Measurements from ENCODE around the gene INAFM1.

The INAFM1 gene

DNA sequence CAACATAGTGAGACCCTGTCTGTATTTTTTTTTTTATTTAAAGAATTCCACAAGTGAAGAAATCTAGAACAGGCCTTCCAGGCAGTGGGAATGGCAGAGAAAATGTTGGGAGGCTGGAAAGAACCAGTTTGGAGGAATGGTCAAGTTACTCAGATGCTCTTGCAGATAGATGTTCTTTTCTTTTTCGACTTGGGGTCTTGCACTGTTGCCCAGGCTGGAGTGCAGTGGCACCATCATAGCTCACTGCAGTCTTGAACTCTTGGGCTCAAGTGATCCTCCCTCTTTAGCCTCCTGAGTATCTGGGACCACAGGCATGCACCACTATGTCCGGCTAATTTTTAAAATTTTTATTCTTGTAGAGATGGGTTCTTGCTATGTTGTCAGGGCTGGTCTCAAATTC is 35.6 kb downstream of the INAFM1 start:
- DNase-seq (ENCODE audit: low read depth) = no peak

DNA sequence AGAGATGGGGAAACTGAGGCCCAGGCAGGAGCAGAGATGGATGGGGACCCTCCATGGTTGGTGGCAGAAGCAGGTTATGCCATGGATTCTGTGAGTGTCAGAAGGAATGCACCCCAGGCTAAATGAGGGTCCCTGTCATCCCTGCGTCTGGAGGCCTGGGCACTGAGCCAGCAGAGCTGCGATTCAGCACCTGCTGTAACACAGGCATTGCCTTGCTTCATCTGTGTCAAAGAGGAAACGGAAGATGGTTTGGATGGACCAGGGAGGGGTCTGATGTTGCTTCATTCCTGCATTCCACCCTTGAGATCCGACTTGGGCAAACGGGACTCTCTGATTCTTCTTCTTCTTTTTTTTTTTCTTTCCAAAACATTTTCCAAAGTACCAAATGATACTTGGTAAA is 36.1 kb downstream of the INAFM1 start:
- no peak for DNase-seq (ENCODE audit: low read depth)

DNA sequence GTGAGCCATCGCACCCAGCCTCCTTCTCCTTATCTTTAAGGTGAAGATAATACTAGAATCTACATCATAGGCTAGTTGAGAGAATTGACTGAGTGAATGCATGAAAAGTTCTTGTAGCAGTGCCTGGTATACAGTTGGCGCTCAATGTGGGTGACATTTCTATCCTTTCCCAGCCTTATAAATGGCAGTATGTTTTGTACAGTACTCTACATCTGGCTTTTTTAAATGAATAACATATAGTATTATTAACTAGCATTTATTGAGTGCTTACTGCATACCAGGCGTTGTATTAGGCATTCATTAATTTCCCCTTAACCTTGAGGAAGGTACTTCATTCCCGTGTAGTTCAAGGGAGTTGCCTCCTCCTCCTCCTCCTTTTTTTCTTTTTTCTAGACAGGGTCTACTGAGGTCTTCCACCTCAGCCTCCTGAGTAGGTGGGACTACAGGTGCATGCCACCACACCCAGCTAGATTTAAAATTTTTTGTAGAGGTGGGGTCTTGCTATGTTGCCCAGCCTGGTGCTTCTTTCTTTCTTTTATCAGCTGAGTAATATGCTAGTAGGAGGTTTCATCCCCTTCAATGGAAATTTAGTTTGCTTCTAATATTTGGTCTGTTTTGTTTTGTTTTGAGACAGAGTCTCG is 37.8 kb downstream of the INAFM1 start:
- DNase-seq (ENCODE audit: low read depth) = no peak

DNA sequence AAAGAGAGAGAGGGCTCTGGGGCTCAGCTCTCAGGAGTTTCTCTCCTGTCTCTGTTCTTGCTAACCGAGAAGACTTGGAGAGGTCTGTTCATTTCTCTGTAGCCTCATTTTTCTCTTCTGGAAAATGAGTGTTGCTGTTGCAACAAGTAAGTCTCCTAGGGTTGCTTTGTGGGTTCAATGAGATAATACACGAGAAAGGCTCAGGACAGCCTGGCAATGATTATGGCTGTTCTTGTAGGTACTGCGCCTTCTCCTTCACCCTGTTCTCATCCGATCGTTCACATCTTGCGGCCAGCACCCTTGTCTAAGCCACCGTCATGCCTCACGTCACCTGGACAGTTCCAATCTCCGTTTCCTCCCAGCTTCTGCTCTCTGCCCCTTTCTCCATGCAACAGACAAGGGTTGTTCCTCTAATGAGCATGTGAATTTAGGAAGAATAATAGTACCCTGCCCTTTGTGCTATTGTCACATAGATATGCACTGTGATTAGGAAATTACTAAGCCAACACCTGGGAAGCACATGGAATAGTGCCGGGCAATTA is 39.1 kb downstream of the INAFM1 start:
- DNase-seq (ENCODE audit: low read depth) = no peak

DNA sequence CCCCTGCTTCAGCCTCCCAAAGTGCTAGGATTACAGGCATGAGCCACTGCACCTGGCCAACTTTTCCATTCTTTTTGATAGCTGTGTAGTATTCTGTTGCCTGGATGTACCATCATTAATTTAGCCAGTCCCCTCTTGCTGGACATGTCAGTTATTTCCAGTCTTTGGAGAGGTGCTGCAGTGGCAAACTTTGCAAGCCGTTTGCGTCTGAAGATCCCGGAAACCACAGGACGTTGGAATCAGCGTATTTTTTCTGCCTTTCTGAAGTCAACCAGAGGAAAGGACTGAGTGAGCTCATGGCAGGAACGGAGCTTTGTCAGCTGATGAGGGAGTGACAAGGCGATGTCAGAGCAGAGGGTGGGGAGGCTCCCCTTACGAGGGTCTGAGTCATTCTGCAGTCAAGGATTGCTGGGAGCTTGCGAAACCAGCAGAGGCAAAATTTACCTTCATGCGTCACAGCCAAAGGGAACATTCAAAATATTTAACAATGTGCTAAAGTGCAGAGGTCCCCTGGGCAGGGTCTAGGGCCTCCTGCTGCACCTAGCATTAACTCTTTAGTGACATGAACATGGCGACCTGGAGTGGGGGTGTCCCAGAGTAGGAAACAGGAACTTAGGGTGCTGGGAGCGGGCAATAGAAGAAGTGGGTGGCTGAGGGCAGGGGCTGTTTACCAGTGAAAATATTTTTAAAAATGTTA is 40.6 kb downstream of the INAFM1 start:
- DNase-seq (ENCODE audit: low read depth) = no peak

DNA sequence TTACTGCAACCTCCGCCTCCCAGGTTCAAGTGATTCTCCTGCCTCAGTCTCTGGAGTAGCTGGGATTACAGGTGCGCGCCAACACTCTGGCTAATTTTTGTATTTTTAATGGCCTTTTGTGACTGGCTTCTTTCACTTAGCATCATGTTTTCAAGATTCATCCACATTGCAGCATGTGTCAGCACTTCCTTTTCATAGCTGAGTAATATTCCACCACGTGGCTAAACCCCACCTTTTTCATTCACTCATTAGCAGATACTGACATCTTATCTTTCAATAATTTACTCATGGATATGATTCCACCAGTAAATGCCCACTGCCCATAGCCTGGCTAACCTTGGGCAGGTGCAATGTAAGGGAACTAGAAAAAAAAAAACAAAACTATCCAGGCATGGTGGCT is 41.8 kb downstream of the INAFM1 start:
- DNase-seq (ENCODE audit: low read depth) = no peak

DNA sequence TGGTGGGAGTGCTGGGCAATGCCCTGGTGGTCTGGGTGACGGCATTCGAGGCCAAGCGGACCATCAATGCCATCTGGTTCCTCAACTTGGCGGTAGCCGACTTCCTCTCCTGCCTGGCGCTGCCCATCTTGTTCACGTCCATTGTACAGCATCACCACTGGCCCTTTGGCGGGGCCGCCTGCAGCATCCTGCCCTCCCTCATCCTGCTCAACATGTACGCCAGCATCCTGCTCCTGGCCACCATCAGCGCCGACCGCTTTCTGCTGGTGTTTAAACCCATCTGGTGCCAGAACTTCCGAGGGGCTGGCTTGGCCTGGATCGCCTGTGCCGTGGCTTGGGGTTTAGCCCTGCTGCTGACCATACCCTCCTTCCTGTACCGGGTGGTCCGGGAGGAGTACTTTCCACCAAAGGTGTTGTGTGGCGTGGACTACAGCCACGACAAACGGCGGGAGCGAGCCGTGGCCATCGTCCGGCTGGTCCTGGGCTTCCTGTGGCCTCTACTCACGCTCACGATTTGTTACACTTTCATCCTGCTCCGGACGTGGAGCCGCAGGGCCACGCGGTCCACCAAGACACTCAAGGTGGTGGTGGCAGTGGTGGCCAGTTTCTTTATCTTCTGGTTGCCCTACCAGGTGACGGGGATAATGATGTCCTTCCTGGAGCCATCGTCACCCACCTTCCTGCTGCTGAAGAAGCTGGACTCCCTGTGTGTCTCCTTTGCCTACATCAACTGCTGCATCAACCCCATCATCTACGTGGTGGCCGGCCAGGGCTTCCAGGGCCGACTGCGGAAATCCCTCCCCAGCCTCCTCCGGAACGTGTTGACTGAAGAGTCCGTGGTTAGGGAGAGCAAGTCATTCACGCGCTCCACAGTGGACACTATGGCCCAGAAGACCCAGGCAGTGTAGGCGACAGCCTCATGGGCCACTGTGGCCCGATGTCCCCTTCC is 45.5 kb downstream of the INAFM1 start:
- DNase-seq (ENCODE audit: low read depth) = no peak

DNA sequence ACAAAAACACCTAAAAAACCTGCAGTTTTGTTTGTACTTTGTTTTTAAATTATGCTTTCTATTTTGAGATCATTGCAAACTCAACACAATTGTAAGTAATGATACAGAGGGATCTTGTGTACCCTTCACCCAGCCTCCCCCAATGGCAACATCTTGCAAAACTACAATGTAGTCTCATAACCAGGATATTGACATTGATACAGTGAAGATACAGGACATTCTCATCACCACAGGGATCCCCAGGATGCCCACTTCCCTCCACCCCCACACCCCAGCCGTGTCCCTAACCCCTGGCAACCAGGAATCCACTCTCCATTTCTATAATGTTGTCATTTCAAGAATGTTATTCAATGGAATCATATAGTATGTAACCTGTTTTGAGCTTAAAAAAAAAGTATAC is 46.9 kb downstream of the INAFM1 start:
- DNase-seq (ENCODE audit: low read depth) = no peak

DNA sequence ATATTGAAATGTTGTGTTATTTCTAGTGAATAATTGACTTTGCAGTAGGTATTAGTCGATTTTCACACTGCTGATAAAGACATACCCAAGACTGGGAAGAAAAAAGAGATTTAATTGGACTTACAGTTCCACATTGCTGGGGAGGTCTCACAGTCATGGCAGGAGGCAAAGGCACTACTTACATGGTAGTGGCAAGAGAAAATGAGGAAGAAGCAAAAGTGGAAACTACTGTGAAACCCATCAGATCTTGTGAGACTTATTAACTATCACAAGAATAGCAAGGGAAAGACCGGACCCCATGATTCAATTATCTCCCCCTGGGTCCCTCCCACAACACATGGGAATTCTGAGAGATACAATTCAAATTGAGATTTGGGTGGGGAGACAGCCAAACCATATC is 47.4 kb downstream of the INAFM1 start:
- DNase-seq (ENCODE audit: low read depth) = no peak

DNA sequence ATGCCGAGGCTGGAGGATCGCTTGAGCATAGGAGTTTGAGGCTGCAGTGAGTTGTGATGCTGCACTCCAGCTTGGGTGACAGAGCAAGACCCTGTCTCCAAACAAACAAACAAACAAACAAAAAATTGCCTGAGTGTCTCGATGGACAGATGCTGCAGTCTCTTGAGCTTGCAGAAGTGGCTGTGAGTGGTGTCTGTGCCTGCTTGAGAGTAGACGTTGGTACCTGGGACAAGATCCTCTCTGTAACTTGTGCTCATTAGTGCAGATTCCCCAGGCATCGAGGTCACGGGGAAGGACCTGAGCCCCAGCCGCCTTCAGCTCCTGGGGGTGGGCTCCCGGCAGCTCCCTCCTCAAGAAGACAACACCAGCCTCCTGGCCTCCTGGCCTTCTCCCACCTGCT is 48.7 kb downstream of the INAFM1 start:
- no peak for DNase-seq (ENCODE audit: low read depth)

DNA sequence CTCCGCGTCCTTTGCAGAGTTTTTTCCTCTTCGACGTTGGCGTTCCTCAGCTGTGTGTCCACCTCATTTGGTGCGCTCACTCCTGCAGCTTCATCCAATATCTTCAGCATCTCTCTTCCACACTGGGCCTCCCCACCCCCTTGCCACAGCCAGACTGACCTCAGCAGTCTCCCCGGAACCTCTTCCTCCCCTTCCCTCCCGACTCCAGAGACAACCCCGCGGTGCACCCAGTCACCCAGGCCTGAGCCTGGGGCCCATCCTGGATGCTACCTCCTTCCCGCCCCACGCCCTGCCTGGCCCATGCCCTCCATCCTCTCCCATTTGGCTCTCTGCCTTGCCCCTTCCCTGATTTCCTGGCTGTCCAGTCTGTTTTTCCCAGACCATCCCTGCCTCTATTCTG is 49.2 kb downstream of the INAFM1 start:
- no peak for DNase-seq (ENCODE audit: low read depth)

DNA sequence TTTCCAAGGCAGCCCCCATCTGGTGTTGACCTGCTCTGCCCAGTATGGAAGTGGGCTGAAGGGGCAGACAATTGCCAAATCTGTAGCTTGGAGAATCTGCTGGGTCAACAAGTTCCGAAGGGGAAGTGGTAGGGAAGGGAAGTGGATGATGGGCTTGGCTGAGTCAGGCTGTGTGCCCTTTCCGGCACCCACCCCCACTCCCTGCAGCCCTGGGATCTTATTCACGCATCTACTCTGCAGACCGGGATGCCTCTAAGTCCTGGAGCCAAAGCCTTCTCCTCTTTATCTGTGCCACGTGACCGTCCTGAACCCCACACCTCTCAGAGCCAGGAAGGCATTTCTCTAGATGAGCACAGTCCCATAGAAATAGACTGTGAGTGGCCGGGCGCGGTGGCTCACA is 49.8 kb downstream of the INAFM1 start:
- DNase-seq (ENCODE audit: low read depth) = no peak
